HG03066 (cell line): ENCODE results near the gene OTOP3.

ENCODE experiments used
- ATAC-seq: cut with Tn5 transposase; IDR thresholded peaks from one replicate; pipeline ENCODE4 v1.9.1; 2021; ENCODE audit warnings: low read depth; ENCODE audit not compliant: unreplicated experiment

Gene OTOP3

GRCh38 chr17:74938194-74938950 lies 2.7 kb downstream of the OTOP3 start:
- no peak for ATAC-seq

- ATAC-seq = no peak
These were observed 3.8 kb downstream of the OTOP3 start for GRCh38 chr17:74939534-74939933.

GRCh38 chr17:74941128-74941725 lies 5.5 kb downstream of the OTOP3 start:
- no peak for ATAC-seq

DNA sequence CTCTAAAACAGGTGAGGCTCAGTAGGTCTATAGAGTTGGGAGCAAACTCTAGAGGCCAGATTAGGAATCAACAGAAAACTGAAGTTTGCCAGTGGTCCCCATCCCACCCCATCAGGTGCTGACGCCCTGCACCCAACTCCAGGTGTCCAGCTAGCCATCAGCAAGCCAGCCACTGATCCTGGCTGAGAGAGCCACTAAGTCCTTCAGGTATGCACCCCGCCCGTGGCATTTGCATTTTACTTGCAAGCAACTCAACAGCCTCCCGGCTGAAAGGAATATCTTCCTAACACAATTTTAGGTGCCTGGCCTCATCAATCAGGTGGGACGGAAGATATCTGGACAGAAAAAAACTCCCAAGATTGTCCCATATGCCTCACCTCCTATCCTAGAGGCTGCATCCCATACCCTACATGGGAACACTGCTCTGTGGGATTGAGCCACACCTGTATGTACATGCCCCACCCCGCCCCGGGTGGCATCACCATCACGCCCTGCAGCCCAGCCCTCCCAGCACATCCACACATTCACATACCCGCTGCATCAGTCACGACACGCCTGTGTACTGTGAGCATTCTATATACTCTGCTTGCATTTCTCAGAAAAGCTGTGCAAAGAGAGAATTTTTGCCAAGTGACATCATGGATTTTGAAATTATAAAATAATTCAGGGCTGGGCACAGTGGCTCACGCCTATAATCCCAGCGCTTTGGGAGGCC lies 8.3 kb downstream of the OTOP3 start:
- no peak for ATAC-seq

DNA sequence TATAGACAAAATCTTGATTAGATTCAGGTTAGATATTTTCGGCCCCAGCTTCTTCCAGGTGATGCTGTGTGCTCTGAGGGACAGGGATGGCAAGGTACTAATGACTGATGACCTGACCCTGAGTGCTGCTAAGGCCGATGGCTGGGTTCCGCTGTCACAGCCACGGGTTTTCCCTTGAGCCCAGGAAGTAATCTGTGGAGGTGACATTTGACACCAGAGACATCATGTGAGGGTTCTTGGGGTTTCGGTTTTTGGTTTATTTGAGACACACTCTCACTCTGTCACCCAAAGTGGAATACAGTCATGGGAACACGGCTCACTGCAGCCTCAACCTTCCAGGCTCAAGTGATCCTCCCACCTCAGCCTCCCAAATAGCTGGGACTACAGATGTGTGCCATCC lies 9.8 kb downstream of the OTOP3 start:
- no peak for ATAC-seq

DNA sequence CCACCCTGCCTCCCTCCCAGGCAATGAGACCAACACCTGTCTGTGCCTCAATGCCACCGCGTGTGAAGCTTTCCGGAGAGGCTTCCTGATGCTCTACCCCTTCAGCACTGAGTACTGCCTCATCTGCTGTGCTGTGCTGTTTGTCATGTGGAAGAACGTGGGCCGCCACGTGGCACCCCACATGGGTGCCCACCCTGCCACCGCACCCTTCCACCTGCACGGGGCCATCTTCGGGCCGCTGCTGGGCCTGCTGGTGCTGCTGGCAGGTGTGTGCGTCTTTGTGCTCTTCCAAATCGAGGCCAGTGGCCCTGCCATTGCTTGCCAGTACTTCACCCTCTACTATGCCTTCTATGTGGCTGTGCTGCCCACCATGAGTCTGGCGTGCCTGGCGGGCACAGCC lies 10.9 kb downstream of the OTOP3 start:
- ATAC-seq = no peak

- ATAC-seq = no peak
These were observed 11.5 kb downstream of the OTOP3 start for GRCh38 chr17:74947041-74947754.

DNA sequence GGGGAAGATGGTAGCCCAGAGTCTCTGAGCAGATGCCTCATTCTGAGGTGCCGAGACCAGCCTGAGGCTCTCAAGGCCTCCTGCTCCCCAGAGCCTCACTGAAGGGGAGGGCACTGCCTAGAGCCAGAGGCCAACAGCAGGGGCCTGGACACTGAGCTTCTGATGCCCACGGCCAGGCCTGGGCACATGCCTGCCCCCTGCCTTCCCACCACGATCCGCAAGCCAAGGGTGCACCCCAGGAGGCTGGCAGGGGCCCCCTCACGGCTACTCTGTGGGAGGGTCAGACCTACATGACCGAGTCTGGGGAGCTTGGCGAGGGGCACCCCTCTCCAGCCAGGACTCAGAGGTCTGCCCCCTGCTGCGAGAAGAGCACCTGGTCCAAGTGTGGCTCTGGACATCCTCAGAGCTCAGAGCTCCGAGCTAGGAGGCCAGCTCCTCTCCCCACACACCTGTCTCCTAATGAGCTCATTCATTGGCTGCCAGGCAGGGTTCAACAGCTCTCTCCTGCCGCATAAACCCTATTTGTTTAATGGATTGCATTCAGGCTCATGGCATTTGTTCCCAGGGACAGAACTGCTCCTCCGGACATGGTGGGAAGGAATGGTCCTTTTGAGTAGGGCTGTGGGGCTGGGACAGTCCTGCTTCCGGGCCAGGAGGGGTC lies 13.9 kb downstream of the OTOP3 start:
- ATAC-seq = no peak

DNA sequence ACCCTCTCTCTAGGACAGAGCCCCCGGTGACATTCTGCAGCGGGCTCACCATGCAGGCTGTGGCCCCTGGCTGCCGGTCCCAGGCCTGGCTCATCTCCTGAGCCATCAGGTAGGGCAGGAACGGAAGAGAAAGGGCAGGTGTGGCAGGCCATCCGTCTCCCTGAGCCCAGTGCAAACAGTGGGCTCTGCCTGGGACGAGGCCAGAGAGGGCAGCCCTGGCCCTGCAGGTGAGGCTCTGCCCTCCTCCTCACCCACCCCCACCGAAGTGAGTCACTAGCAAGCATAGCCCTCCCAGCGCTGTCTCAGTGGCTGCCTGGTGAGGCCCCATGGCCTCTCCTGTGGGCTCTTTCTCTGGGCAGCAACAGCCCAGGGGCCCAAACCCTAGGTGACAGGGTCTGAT lies 14.5 kb downstream of the OTOP3 start:
- no peak for ATAC-seq

- ATAC-seq = no peak
These were observed 15.4 kb downstream of the OTOP3 start for GRCh38 chr17:74951065-74951464.

- ATAC-seq = no peak
These were observed 16.2 kb downstream of the OTOP3 start for GRCh38 chr17:74951680-74952421.

DNA sequence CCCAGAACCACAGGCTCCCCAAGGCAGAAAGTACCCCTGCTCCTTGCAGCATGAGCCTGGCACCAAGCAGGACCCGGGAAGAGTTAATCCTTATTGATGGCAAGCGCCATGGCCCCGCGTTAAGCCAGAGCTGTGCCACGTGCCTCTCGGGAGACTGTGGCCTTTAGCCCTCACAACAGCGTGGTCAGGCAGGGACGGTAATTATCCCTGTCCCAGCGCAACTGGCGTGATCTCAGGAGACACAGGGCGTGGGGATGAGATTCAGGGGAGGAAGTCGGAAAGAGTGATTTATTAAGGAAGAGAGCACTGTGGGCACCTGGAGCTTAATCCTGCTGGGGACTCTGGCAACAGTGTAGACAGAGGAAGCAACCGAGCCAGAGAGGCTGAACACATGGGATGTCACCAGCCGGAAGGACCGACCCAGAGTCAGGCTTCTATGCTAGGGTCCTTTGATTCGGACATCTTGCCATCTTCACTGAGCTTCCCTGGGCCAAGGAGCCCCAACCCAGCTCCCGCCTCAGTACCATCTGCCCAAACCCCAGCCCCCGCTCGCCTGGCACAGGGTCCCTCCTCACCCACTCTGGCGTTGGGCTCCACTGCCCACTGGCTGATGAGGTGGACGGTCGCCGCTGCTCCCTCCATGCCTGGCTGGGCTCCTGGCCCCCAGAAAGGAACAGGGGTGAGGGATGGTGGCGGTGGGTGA lies 16.9 kb downstream of the OTOP3 start:
- ATAC-seq = no peak

DNA sequence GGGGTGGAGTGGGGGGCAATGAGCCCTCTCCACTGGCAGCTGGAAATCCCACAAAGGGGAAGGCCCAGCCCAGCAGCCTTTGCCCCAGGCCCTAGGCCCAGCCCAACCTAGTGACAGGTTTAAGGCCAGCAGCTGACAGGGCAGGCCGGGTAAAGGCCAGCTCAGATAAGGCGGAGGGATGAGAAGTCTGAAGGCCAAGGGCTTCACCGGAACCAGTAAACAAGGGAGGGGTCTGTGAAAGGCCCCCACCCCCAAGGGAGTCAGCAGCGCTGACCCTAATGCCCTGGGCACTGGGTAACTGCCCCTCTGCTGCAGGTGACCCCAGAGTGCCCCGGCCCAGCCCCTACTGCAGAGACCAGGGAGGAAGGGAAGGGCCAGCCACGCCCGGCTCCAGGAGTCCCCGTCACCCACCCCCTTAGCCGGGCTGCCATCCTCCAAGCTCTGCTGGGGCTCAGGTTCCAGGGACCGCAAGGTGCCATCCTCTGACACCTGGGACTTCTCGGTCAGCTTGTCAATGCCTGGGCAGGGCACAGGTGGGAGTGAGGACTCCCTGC lies 17.5 kb downstream of the OTOP3 start:
- no peak for ATAC-seq

- no peak for ATAC-seq
These were observed 18.4 kb downstream of the OTOP3 start for GRCh38 chr17:74954115-74954514.

GRCh38 chr17:74954665-74955421 lies 19.1 kb downstream of the OTOP3 start:
- ATAC-seq = no peak

- ATAC-seq = no peak
These were observed 20.4 kb downstream of the OTOP3 start for GRCh38 chr17:74956093-74956492.

GRCh38 chr17:74957935-74958740 lies 22.4 kb downstream of the OTOP3 start:
- ATAC-seq = no peak
